ENCODE data around the gene ASB15. TPM values are rescaled to one million over a fixed set of nuclear protein-coding genes. Genes with fewer than 3 reads are reported as not detected.
"Not testable (repeated sequence)": the region's sequence is repeated elsewhere in the genome, so short reads cannot be mapped to it uniquely, and the experiment has no call there.

Gene ASB15
- polyA plus RNA-seq, 3 donors = not detected

GRCh38 chr7:123633553-123633952, 31.9 kb downstream of the ASB15 start:
- H3K36me3 Mint-ChIP-seq = no peaks in the 10 kb centered on the region

DNA sequence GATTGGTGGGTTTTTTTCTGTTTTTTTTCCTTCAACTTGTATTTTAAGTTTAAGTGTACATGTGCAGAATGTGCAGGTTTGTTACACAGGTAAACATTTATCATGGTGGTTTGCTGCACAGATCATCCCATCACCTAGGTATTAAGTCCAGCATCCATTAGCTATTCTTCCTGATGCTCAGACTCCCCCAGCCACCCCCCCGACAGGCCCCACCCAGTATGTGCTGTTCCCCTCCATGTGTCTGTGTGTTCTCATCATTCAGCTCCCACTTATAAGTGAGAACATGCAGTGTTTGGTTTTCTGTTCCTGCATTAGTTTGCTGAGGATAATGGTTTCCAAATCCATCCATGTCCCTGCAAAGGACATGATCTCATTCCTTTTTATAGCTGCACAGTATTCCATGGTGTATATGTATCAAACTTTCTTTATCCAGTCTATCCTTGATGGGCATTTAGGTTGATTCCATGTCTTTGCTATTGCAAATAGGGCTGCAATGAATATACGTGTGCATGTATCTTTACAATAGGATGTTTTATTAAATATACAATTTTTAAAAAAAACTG, 32.5 kb downstream of the ASB15 start:
- H3K27ac ChIP-seq (ENCODE audit: low read depth in 1 of 2, low read length in 2 of 2); H3K4me2 ChIP-seq (replicated peaks; ENCODE audit: extremely low read depth, low read length, poor library complexity, severe bottlenecking); H3K36me3 Mint-ChIP-seq; H3K9me3 Mint-ChIP-seq; H2AFZ ChIP-seq (ENCODE audit: insufficient read depth, low read depth, low read length, poor library complexity, severe bottlenecking); H3K27me3 ChIP-seq (ENCODE audit: control insufficient read depth in 2 of 2, insufficient read depth in 2 of 2, low read length in 2 of 2); H3K27me3 Mint-ChIP-seq (ENCODE audit: low read depth in 3 of 3); H3K79me2 ChIP-seq (ENCODE audit: insufficient read depth, low read length); H3K9ac ChIP-seq (ENCODE audit: insufficient read depth, low read length, poor library complexity, severe bottlenecking); H3K27ac Mint-ChIP-seq; H3K4me3 Mint-ChIP-seq; H3K4me1 ChIP-seq (ENCODE audit: control insufficient read depth in 1 of 2, insufficient read depth in 2 of 2, low read length in 2 of 2); H4K20me1 ChIP-seq (ENCODE audit: insufficient read depth, low read length); DNase-seq; H3K4me1 Mint-ChIP-seq; H3K4me3 ChIP-seq (replicated peaks in 1 of 3; ENCODE audit: low read depth in 2 of 3, low read length in 3 of 3); H3K9me3 ChIP-seq (replicated peaks in 1 of 2; ENCODE audit: control insufficient read depth in 1 of 2, insufficient read depth in 1 of 2, low read length in 2 of 2); H3K36me3 ChIP-seq (replicated peaks in 1 of 2; ENCODE audit: control insufficient read depth in 1 of 2, insufficient read depth in 2 of 2, low read length in 2 of 2); intact Hi-C loops (cut with micrococcal nuclease): not testable (repeated sequence)
- no CpG with 5 or more reads among the region's 2 CpGs for WGBS (ENCODE audit: insufficient coverage)

More at GRCh38 chr7:123633553-123633952, 31.9 kb downstream of the ASB15 start:
- no peak for TF ChIP-seq CTCF (IDR thresholded peaks at IDR 0.05)
- Histone ChIP-seq H3K27me3 (ENCODE audit: control insufficient read depth in 2 of 2, insufficient read depth in 2 of 2, low read length in 2 of 2) (peaks cover under 1 to 2% of the 10 kb centered on the region in 2 donors), H3K4me3 (replicated peaks in 1 of 3; ENCODE audit: low read depth in 2 of 3, low read length in 3 of 3) (no peak overlapping the region), H3K79me2 (ENCODE audit: insufficient read depth, low read length) (no peaks in the 10 kb centered on the region), H3K9ac (ENCODE audit: insufficient read depth, low read length, poor library complexity, severe bottlenecking) (no peak overlapping the region), H3K4me2 (replicated peaks; ENCODE audit: extremely low read depth, low read length, poor library complexity, severe bottlenecking) (no peak overlapping the region), H3K9me3 (replicated peaks in 1 of 2; ENCODE audit: control insufficient read depth in 1 of 2, insufficient read depth in 1 of 2, low read length in 2 of 2) (no peaks in the 10 kb centered on the region), H4K20me1 (ENCODE audit: insufficient read depth, low read length) (no peaks in the 10 kb centered on the region), H3K36me3 (replicated peaks in 1 of 2; ENCODE audit: control insufficient read depth in 1 of 2, insufficient read depth in 2 of 2, low read length in 2 of 2) (no peaks in the 10 kb centered on the region), H3K4me1 (ENCODE audit: control insufficient read depth in 1 of 2, insufficient read depth in 2 of 2, low read length in 2 of 2) (no peaks in the 10 kb centered on the region), H2AFZ (ENCODE audit: insufficient read depth, low read depth, low read length, poor library complexity, severe bottlenecking) (no peak overlapping the region), H3K27ac (ENCODE audit: low read depth in 1 of 2, low read length in 2 of 2) (no peak overlapping the region)
- DNase-seq = no peak
- intact Hi-C loops (cut with micrococcal nuclease) = no loop called here
- Mint-ChIP-seq H3K4me1 (no peaks in the 10 kb centered on the region), H3K4me3 (no peak overlapping the region), H3K9me3 (no peaks in the 10 kb centered on the region), H3K27me3 (ENCODE audit: low read depth in 3 of 3) (peaks cover 3 to 9% (median 4%) of the 10 kb centered on the region in 3 donors), H3K27ac (no peak overlapping the region)
- WGBS (ENCODE audit: insufficient coverage) = 100% methylated on average over 3 of the region's 7 CpGs

Measured in CD14-positive monocyte (primary cell).